ENCODE measurements around the gene LRP10.
A peak's percentile ranks its signal among the peaks of the same experiment; 100 is the strongest.

LRP10 gene

GRCh38 chr14:22865424-22866405, 5.8 kb upstream of the LRP10 start:
- DNase-seq (ENCODE audit: low spot score): no peak

GRCh38 chr14:22866874-22867273, 4.7 kb upstream of the LRP10 start:
- DNase-seq (ENCODE audit: low spot score): no peak

GRCh38 chr14:22870811-22871223, 723 bp upstream of the LRP10 start:
- DNase-seq (ENCODE audit: low spot score): no peak

- peak; percentile 82 for DNase-seq (ENCODE audit: low spot score)
Measured at GRCh38 chr14:22872033-22872832, 693 bp downstream of the LRP10 start.

DNA sequence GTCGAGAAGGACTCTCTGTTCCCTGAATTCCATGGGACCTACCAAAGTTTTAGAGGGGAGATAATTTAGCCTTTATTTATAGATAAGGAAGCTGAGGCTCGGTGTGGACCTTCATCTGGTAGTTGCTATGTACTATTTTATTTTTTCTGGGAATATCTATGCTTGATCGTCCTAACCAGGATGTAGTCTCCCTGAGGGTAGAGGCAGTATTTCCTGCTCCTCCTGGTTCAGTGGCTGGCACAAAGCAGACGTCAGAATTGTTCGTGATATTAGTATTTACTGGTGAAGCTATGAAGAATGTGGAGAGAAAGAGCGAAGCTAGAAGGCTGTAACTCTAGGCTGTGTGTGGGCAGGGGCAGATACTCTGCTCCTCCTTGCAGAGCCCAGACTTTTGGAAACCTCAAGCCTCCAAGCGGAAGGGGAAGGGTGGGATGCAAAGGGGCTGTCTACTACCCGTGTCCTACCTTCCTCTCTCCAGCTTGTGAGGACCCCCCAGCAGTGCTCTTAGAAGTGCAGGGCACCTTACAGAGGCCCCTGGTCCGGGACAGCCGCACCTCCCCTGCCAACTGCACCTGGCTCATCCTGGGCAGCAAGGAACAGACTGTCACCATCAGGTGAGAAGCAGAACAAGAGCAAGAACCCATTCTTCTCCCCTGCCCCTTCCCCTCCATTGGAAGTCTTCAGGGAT, 1.4 kb downstream of the LRP10 start:
- DNase-seq (ENCODE audit: low spot score): no peak

DNA sequence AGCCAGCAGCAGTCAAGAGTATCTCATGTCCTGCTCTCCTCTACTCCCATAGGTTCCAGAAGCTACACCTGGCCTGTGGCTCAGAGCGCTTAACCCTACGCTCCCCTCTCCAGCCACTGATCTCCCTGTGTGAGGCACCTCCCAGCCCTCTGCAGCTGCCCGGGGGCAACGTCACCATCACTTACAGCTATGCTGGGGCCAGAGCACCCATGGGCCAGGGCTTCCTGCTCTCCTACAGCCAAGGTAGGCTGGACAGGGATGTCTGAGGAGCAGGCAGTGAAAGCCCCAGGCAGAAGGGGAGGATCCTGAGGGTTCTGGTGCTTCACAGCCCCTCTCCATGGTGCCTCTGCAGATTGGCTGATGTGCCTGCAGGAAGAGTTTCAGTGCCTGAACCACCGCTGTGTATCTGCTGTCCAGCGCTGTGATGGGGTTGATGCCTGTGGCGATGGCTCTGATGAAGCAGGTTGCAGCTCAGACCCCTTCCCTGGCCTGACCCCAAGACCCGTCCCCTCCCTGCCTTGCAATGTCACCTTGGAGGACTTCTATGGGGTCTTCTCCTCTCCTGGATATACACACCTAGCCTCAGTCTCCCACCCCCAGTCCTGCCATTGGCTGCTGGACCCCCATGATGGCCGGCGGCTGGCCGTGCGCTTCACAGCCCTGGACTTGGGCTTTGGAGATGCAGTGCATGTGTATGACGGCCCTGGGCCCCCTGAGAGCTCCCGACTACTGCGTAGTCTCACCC, 3.6 kb downstream of the LRP10 start:
- DNase-seq (ENCODE audit: low spot score): no peak

- DNase-seq (ENCODE audit: low spot score): no peak
Measured at GRCh38 chr14:22875748-22876319, 4.3 kb downstream of the LRP10 start.

DNA sequence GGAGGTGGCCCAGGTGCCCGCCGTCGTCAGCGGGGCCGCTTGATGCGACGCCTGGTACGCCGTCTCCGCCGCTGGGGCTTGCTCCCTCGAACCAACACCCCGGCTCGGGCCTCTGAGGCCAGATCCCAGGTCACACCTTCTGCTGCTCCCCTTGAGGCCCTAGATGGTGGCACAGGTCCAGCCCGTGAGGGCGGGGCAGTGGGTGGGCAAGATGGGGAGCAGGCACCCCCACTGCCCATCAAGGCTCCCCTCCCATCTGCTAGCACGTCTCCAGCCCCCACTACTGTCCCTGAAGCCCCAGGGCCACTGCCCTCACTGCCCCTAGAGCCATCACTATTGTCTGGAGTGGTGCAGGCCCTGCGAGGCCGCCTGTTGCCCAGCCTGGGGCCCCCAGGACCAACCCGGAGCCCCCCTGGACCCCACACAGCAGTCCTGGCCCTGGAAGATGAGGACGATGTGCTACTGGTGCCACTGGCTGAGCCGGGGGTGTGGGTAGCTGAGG, 5.5 kb downstream of the LRP10 start:
- no peak for DNase-seq (ENCODE audit: low spot score)

DNA sequence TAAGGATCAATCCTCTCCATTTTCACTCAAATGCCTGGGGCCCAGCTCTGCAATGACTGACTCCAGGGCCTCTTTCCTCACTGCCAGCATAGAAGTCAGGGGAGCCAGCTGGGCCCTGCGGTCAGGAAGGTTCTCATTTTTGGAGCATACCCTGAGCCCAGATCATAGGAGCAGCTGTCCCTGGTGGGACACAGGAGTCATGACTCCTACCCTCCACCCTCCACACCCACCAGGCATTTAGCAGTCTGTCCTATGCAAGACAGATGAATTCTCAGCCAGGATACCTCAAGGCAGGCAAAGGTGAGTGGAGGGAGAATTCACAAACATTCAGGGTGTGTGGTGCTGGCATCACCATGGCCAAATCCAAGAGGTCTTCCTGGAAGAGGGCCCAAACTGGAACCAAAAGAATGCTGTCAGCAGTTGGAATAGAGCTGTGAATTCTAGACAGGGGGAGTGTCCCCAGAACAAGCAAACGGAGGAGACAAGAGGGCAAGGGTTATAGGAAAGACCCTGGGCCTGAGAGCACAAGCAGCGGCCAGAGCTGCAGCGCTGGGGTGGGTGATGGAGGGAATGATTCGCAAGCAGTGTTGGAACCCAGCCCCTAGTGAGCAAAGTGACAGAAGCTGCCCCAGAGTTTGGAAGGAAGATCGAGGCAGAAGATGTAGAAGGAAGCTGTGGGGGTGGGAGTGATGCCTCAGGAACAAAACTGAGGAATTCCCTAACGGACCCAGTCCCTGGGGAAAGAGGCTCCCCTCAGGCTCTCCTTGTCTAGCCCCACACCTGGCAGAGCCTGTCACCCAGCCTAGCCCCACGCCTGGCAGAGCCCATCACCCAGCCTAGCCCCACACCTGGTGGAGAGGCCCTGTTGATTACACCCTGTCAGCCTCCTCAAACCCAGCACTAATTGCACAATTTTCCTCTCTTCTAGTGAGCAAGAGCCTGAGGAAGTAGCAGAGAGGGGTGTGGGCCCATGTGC, 7.0 kb downstream of the LRP10 start:
- DNase-seq (ENCODE audit: low spot score): no peak

GRCh38 chr14:22882064-22882463, 10.5 kb downstream of the LRP10 start:
- DNase-seq (ENCODE audit: low spot score): no peak

- DNase-seq (ENCODE audit: low spot score): peak; percentile 74
Measured at GRCh38 chr14:22882529-22883172, 11.1 kb downstream of the LRP10 start.

DNA sequence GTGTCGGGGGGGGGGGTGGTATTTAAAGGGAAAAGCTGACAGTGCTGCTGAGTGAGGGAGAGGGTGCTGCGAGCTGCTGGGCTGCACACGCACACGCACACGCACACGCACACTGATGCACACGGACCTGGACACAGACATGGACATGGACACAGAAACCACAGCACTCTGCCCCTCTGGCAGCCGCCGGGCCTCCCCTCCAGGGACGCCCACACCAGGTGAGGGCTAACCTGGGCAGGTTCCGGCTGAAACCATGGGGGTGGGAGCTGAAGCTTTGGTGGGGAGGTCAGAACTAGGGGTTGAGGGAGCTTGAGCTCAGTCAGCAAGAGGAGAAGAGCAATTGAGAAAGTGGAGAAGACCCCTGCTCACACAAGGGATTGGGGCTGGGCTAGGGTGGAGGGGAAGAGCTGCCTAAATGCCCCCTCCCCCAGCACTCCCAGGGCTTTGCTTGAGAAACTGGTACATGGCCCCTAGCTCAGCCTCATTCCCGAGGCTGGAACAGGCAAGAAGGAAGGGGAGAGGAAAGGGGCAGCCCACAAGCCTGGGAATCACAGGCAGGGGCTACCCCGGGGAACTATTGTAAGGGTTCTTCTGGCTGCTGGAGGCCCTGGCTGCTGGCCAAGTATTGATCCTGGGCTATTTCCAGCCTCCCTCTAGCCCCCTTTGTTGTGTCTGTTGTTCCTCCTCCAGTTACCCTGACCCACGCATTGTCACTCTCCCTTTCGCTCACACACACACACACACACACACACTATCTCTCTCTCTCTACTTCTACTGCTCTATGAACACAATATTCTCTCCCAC, 11.8 kb downstream of the LRP10 start, which contains the start of gene REM2:
Gene REM2, plus strand, starts transcription at position 50 of the 804 bp plus-strand sequence. Its CDS starts 66 bp downstream, at position 116.
- DNase-seq (ENCODE audit: low spot score): no peak

GRCh38 chr14:22884076-22884737, 12.7 kb downstream of the LRP10 start:
- no peak for DNase-seq (ENCODE audit: low spot score)

DNA sequence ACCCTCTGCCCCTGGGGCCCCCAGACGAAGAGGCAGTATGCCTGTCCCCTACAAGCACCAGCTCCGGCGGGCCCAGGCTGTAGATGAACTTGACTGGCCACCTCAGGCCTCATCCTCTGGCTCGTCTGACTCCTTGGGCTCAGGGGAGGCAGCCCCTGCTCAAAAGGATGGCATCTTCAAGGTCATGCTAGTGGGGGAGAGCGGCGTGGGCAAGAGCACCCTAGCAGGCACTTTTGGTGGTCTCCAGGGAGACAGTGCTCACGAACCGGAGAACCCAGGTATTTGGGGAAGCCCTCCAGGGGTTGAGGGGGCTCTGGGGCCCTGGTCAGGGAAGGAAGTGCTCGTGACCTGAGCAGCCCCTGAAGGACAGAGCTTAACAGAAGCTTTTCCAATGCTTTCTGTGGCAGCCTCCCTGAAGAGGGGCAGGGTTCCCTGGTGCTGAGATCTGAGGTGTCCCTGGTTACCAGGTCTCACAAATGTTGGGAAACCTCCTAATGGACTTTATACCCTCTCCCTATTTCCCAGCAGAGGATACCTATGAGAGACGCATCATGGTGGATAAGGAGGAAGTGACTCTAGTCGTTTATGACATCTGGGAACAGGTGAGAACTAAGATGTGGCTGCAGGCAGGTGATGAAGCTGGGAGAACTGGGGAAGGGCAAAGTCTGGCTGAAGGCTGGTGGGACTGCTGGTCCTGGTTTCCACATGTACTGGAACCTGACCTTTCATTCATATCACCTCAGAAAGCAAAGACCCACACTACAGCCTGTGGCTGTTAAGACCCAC, 13.4 kb downstream of the LRP10 start:
- no peak for DNase-seq (ENCODE audit: low spot score)

DNA sequence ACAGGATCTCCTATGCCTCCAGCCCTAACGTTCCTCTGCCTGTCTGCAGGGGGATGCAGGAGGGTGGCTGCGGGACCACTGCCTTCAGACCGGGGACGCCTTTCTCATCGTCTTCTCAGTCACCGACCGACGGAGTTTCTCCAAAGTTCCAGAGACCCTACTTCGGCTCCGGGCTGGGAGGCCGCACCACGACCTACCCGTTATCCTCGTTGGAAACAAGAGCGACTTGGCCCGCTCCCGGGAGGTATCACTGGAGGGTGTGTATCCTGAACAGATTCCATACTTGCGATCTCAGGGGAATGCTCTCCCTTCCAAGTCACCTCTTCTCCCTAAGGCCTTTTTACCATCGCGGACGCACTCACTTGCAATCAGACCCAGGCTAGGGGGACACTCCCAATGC, 14.4 kb downstream of the LRP10 start:
- no peak for DNase-seq (ENCODE audit: low spot score)

- DNase-seq (ENCODE audit: low spot score): peak; percentile 82
Measured at GRCh38 chr14:22886500-22887259, 15.1 kb downstream of the LRP10 start.

All from hepatic stellate cell (primary cell).